Neuronal stem cell (in vitro differentiated cells): ENCODE results near the gene OR2T35. TPM values are rescaled to one million over a fixed set of nuclear protein-coding genes. Genes with fewer than 3 reads are reported as not detected.
"Not testable (repeated sequence)": the region's sequence is repeated elsewhere in the genome, so short reads cannot be mapped to it uniquely, and the experiment has no call there.

Source experiments
- DNase-seq: peaks from one replicate; pipeline ENCODE4 v3.0.0-alpha.2; 2013; ENCODE audit warnings: low spot score
- H2AFZ ChIP-seq: one replicate; pipeline ENCODE4 v1.6.1; 2013; ENCODE audit warnings: mild to moderate bottlenecking, low read length, inconsistent platforms
- H2AK5ac ChIP-seq: 2 replicates; pipeline ENCODE4 v1.6.1; 2013; ENCODE audit warnings: low read depth, mild to moderate bottlenecking, inconsistent platforms, low read length, moderate library complexity, mixed read lengths
- H2BK120ac ChIP-seq: 2 replicates; pipeline ENCODE4 v1.6.1; 2013; ENCODE audit warnings: low read depth, mild to moderate bottlenecking, inconsistent platforms, low read length, moderate library complexity, mixed read lengths
- H2BK12ac ChIP-seq: one replicate; pipeline ENCODE4 v1.6.1; 2013; ENCODE audit warnings: low read length, inconsistent platforms
- H2BK15ac ChIP-seq: 2 replicates; pipeline ENCODE4 v1.6.1; 2013; ENCODE audit warnings: mild to moderate bottlenecking, low read length, inconsistent platforms, mixed read lengths
- H2BK5ac ChIP-seq: one replicate; pipeline ENCODE4 v1.6.1; 2013; ENCODE audit warnings: inconsistent platforms, mild to moderate bottlenecking, low read length, moderate library complexity
- H3K14ac ChIP-seq: one replicate; pipeline ENCODE4 v1.6.1; 2013; ENCODE audit warnings: low read length, inconsistent platforms
- H3K18ac ChIP-seq: 2 replicates; pipeline ENCODE4 v1.6.1; 2013; ENCODE audit warnings: low read length, inconsistent platforms
- H3K23ac ChIP-seq: 2 replicates; pipeline ENCODE4 v1.6.1; 2013; ENCODE audit warnings: low read depth, mild to moderate bottlenecking, mixed read lengths, low read length, inconsistent platforms; ENCODE audit not compliant: poor library complexity
- H3K27ac ChIP-seq: replicated peaks from 3 replicates; pipeline ENCODE4 v1.5.1; 2013; ENCODE audit warnings: low read length, inconsistent platforms
- H3K27me3 ChIP-seq, 3 experiments: 2 replicates each; pipeline ENCODE4 v1.6.1; 2013; ENCODE audit warnings: low read length in 3 of 3, mild to moderate bottlenecking in 2 of 3, inconsistent platforms in 1 of 3, low read depth in 1 of 3, mixed read lengths in 1 of 3, moderate library complexity in 1 of 3; ENCODE audit not compliant: control insufficient read depth in 3 of 3, insufficient read depth in 3 of 3
- H3K36me3 ChIP-seq, 2 donors: replicated peaks in 1 of 2; 2 replicates each; pipeline ENCODE4 v1.6.1; 2013; ENCODE audit warnings: low read length in 2 of 2; ENCODE audit not compliant: control insufficient read depth in 2 of 2, insufficient read depth in 2 of 2
- H3K4ac ChIP-seq: 2 replicates; pipeline ENCODE4 v1.6.1; 2013; ENCODE audit warnings: inconsistent platforms, mild to moderate bottlenecking, low read length, moderate library complexity
- H3K4me1 ChIP-seq, 2 donors: 1 replicate in 1 of 2; 2 replicates in 1 of 2; pipeline ENCODE4 v1.6.1; 2013; ENCODE audit warnings: low read length in 2 of 2, low read depth in 1 of 2; ENCODE audit not compliant: control insufficient read depth in 2 of 2, insufficient read depth in 1 of 2
- H3K4me2 ChIP-seq: one replicate; pipeline ENCODE4 v1.6.1; 2013; ENCODE audit warnings: mild to moderate bottlenecking, low read length, inconsistent platforms; ENCODE audit not compliant: insufficient read depth, poor library complexity, severe bottlenecking
- H3K4me3 ChIP-seq, 2 donors: 2 replicates each; pipeline ENCODE4 v1.5.1; 2013; ENCODE audit warnings: low read length in 2 of 2, mild to moderate bottlenecking in 2 of 2, inconsistent platforms in 1 of 2, moderate library complexity in 1 of 2
- H3K79me1 ChIP-seq: one replicate; pipeline ENCODE4 v1.6.1; 2013; ENCODE audit warnings: low read depth, mild to moderate bottlenecking, inconsistent platforms, low read length, moderate library complexity
- H3K9ac ChIP-seq: one replicate; pipeline ENCODE4 v1.6.1; 2013; ENCODE audit warnings: mild to moderate bottlenecking, low read depth, low read length, inconsistent platforms; ENCODE audit not compliant: poor library complexity
- H3K9me3 ChIP-seq, 2 donors: replicated peaks in 1 of 2; 2 replicates each; pipeline versions ENCODE3 to v1.6.1; 2013; ENCODE audit warnings: low read length in 2 of 2, mild to moderate bottlenecking in 2 of 2, inconsistent platforms in 1 of 2, low read depth in 1 of 2, mixed read lengths in 1 of 2, moderate library complexity in 1 of 2; ENCODE audit not compliant: control insufficient read depth in 2 of 2, insufficient read depth in 1 of 2
- H4K8ac ChIP-seq: one replicate; pipeline ENCODE4 v1.6.1; 2013; ENCODE audit warnings: low read depth, mild to moderate bottlenecking, inconsistent platforms, low read length, moderate library complexity
- H4K91ac ChIP-seq: one replicate; pipeline ENCODE4 v1.6.1; 2013; ENCODE audit warnings: low read length, low read depth, mild to moderate bottlenecking, inconsistent platforms; ENCODE audit not compliant: poor library complexity
- WGBS, 2 donors: extraction: QIAGEN DNeasy Blood & Tissue Kit; methylation state at CpG; one replicate each; pipeline ENCODE4 v1.1.7; 2013; ENCODE audit warnings: missing lambda C conversion rate in 2 of 2, mixed read lengths in 1 of 2; ENCODE audit not compliant: insufficient read length in 2 of 2, insufficient replicate concordance in 1 of 2; ENCODE audit errors: extremely low coverage in 2 of 2; 5-methylcytosine and 5-hydroxymethylcytosine counted together
- polyA plus RNA-seq, 2 experiments: library from polyadenylated mRNA; stranded (reverse); fragments of 200-250 nt; gene quantifications; one replicate each; pipeline ENCODE4 v1.2.3, GENCODE V29; 2013

OR2T35 gene, protein sequence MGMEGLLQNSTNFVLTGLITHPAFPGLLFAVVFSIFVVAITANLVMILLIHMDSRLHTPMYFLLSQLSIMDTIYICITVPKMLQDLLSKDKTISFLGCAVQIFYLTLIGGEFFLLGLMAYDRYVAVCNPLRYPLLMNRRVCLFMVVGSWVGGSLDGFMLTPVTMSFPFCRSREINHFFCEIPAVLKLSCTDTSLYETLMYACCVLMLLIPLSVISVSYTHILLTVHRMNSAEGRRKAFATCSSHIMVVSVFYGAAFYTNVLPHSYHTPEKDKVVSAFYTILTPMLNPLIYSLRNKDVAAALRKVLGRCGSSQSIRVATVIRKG
- not detected for polyA plus RNA-seq (2013, experiment 1 of 2)
- polyA plus RNA-seq (2013, experiment 2 of 2), result not detected

DNA sequence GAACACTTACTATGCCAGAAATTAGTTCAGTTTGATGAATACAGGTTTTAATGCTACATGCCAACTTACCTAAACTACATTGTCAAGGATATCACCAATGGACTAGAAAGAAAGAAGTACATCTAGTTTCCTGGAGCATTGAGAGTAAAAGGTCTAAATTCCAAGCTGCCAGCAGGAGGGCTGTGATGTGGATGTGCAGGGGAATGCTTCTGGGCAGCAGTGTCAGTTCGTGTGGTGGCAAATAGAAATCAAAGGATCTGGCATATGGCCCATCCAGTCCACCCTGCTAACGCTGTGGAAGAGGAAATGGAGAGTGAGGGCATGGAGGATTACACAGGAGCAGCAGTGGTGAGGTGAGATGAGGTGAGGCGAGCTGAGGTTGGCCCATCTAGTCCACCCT is at the start of gene OR2T35:
Gene OR2T35 (minus strand): TSS at position 101 of the 400 bp plus-strand sequence. CDS start 6,020 bp downstream, outside the sequence.
- not testable (repeated sequence) for H3K14ac ChIP-seq, H3K27me3 ChIP-seq, H2BK5ac ChIP-seq, H3K4me3 ChIP-seq, H3K36me3 ChIP-seq, H2AK5ac ChIP-seq, H3K9ac ChIP-seq, H2BK120ac ChIP-seq, H3K27ac ChIP-seq, H3K9me3 ChIP-seq, H3K18ac ChIP-seq, H3K4me2 ChIP-seq, H4K91ac ChIP-seq, H2AFZ ChIP-seq, H3K79me1 ChIP-seq, H4K8ac ChIP-seq, H2BK15ac ChIP-seq, H2BK12ac ChIP-seq, H3K4ac ChIP-seq, H3K23ac ChIP-seq, H3K4me1 ChIP-seq, DNase-seq
- no CpG with 5 or more reads among the region's 3 CpGs for whole genome bisulfite sequencing, 2 donors

DNA sequence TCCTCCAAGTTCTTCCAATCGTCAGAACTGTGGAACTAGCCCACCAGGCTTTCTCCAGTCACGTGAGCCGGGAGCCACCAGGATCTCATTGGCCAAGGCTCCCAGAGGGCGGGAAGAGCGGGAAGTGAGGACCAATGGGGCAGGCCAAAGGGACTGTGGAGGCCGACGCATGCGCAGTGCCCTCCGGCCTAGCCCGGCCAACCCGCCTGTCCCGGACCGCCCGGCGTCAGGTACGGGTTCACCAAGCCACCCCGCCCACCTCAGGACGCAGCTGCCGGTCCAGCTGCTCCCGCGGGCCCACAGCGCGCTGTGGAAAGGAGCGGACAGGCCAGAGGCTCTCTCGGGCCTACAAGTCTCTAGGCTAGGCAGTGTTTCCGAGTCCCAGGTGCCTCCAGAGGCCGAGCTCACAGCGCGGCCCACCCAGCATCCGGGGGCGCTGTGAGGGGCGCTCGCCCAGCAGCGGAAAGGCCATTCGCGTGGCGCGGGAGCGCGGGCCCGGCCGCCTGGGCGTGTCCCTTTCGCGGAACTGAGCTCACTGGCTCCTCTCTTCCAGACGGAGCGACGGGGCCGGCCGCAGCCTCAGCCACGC is 46.6 kb upstream of the OR2T35 start:
- Histone ChIP-seq H3K4me3 (peak overlapping the region in 1 of 2 donors; percentile 30), H3K9me3 (peaks cover 5 to 27% of the 10 kb centered on the region in 2 donors), H2BK5ac (no peak overlapping the region), H3K27me3 (no peaks in the 10 kb centered on the region), H2AFZ (no peak overlapping the region), H3K9ac (no peak overlapping the region), H3K14ac (peak overlapping the region; percentile 47), H2BK120ac (no peak overlapping the region), H3K27ac (no peak overlapping the region), H3K4me1 (no peaks in the 10 kb centered on the region), H3K18ac (no peak overlapping the region), H2BK12ac (no peak overlapping the region), H3K4me2 (no peak overlapping the region), H2BK15ac (no peak overlapping the region), H3K79me1 (no peaks in the 10 kb centered on the region), H3K4ac (no peak overlapping the region), H4K91ac (no peak overlapping the region), H3K36me3 (peaks cover 0 to 1% of the 10 kb centered on the region in 2 donors), H3K23ac (no peak overlapping the region), H2AK5ac (no peak overlapping the region), H4K8ac (no peak overlapping the region)
- no CpG with 5 or more reads among the region's 51 CpGs for WGBS, 2 donors
- no peak for DNase-seq

DNA sequence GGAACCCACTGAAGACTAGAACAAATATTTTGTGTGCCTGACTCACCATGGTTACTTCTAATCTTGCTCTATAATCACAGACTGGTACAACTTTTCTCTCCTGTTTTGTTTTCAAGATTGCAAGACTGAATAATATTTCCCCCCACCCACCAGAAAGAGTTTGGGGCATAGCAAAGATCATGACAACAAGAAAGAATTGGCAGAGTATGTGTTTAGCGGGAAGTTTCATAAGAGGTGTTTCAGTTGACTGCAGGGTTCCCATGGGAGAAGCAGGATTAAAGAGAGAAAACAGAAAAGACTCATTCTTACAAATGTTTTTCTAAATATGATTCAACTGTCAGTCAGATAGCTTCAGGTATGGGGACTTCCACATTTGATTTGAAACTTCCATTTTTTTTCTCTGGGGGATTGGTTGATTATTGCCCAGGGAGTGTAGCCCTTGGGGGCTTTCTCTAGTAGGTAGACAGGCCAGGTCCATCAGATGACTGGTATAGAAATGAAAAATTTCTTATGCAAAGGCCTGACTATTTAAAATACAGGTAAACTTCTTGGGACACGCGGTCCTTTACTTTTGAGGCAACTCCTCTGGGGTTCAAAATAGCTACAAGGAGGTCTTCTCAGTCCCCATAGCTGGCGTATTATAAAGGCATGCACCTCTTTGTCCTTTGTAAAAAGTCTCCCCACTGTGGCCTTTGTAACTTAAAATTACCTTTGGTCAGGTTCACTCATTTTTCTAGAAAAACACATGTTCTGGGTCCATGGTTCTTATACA is 43.6 kb upstream of the OR2T35 start:
- peaks cover 0 to 1% of the 10 kb centered on the region in 2 donors for H3K36me3 ChIP-seq
- H4K8ac ChIP-seq, result no peak overlapping the region
- peaks cover 5 to 25% of the 10 kb centered on the region in 2 donors for H3K9me3 ChIP-seq
- no peak overlapping the region for H3K9ac ChIP-seq
- no peaks in the 10 kb centered on the region for H3K4me1 ChIP-seq
- H2BK5ac ChIP-seq, result no peak overlapping the region
- no peaks in the 10 kb centered on the region for H3K27me3 ChIP-seq
- no peak overlapping the region for H2AFZ ChIP-seq
- no peak for DNase-seq
- no peak overlapping the region for H3K4me2 ChIP-seq
- no peak overlapping the region for H2BK12ac ChIP-seq
- H4K91ac ChIP-seq, result no peak overlapping the region
- no peak overlapping the region for H2BK15ac ChIP-seq
- no peak overlapping the region for H3K23ac ChIP-seq
- H2BK120ac ChIP-seq, result no peak overlapping the region
- H3K4ac ChIP-seq, result no peak overlapping the region
- no peak overlapping the region for H3K14ac ChIP-seq
- H3K18ac ChIP-seq, result no peak overlapping the region
- WGBS, 2 donors, result no CpG with 5 or more reads among the region's 4 CpGs
- no peaks in the 10 kb centered on the region for H3K79me1 ChIP-seq
- no peak overlapping the region for H3K27ac ChIP-seq
- no peak overlapping the region for H3K4me3 ChIP-seq
- no peak overlapping the region for H2AK5ac ChIP-seq

DNA sequence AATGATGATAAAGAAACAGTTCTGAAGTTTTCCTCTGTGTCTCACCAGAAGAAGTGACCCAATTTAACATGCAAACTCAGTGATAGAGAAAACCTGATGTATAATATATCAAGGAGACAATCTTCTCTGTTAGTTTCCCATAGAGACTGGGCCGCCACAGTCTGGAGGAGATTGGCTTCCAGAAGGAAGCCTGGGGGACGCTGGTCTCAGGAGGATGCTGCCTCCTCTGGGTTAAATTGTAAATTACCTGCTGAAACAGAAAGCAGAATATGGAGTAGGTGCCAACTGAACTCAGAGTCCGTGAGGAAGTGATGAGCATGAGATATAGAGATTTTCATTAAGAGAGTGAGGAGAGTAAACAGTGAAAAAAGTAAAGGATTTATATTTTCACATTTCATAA is 41.7 kb upstream of the OR2T35 start:
- no peak overlapping the region for H2BK120ac ChIP-seq
- H2BK12ac ChIP-seq, result no peak overlapping the region
- H2AFZ ChIP-seq, result no peak overlapping the region
- no peak overlapping the region for H4K91ac ChIP-seq
- no CpG with 5 or more reads among the region's 3 CpGs for WGBS, 2 donors
- no peak overlapping the region for H3K23ac ChIP-seq
- H2AK5ac ChIP-seq, result no peak overlapping the region
- H2BK15ac ChIP-seq, result no peak overlapping the region
- H3K9me3 ChIP-seq, result peaks cover 0 to 18% of the 10 kb centered on the region in 2 donors
- H2BK5ac ChIP-seq, result no peak overlapping the region
- no peak overlapping the region for H3K4me2 ChIP-seq
- no peak overlapping the region for H4K8ac ChIP-seq
- no peak overlapping the region for H3K9ac ChIP-seq
- no peak overlapping the region for H3K4ac ChIP-seq
- no peak overlapping the region for H3K27ac ChIP-seq
- DNase-seq, result no peak
- H3K27me3 ChIP-seq, result no peaks in the 10 kb centered on the region
- no peaks in the 10 kb centered on the region for H3K4me1 ChIP-seq
- no peak overlapping the region for H3K14ac ChIP-seq
- H3K36me3 ChIP-seq, result no peaks in the 10 kb centered on the region
- H3K79me1 ChIP-seq, result no peaks in the 10 kb centered on the region
- no peak overlapping the region for H3K4me3 ChIP-seq
- H3K18ac ChIP-seq, result no peak overlapping the region
